SK-N-SH treated with all-trans-retinoic acid at 6 μM for 48 hours (cell line): ENCODE measurements around the gene DDX39B.

Experiments
- POU6F1 ChIP-seq: fragments of 250-450 bp; sonication (Bioruptor Pico); IDR thresholded peaks from 2 replicates; pipeline ENCODE4 v1.8.0; 2021; ENCODE audit warnings: low read depth, mild to moderate bottlenecking, moderate library complexity, borderline replicate concordance
- RARB ChIP-seq: fragments of 250-450 bp; sonication (Bioruptor Pico); IDR thresholded peaks from 2 replicates; pipeline ENCODE4 v1.8.0; 2021; ENCODE audit warnings: mild to moderate bottlenecking, moderate library complexity

- no peak for TF ChIP-seq POU6F1 (CRISPR knock-in tag)
- TF ChIP-seq RARB (CRISPR knock-in tag): no peak
Observed at GRCh38 chr6:31534011-31534410, 7.8 kb downstream of the DDX39B start.
